ENCODE data around the gene RNF126.

Gene RNF126

GRCh38 chr19:646779-647565 is 16.0 kb downstream of the RNF126 start:
- no peaks in the 10 kb centered on the region for H3F3A ChIP-seq (ENCODE audit: insufficient read depth, low read length)
- H3K36me3 ChIP-seq (ENCODE audit: insufficient read depth, low read length) = peaks cover 74% of the 10 kb centered on the region
- no peaks in the 10 kb centered on the region for H3K4me1 ChIP-seq (ENCODE audit: insufficient read depth, low read length, severe bottlenecking)
- H3K4me2 ChIP-seq (ENCODE audit: low read length) = no peak overlapping the region
- no peak overlapping the region for H3K4me3 ChIP-seq (ENCODE audit: low read depth, low read length, poor library complexity, severe bottlenecking)
- H3K9me2 ChIP-seq (ENCODE audit: low read depth, low read length) = no peaks in the 10 kb centered on the region
- H4K20me1 ChIP-seq (ENCODE audit: insufficient read depth, low read length) = no peaks in the 10 kb centered on the region
- no peaks in the 10 kb centered on the region for H3K9me3 ChIP-seq (ENCODE audit: low read length)
- H3K27ac ChIP-seq (ENCODE audit: low read depth, low read length, poor library complexity, severe bottlenecking) = no peak overlapping the region
- no peak overlapping the region for H3K9ac ChIP-seq (ENCODE audit: low read length)
- no peak overlapping the region for H2AFZ ChIP-seq (ENCODE audit: low read length)
- TF ChIP-seq EZH2 (IDR thresholded peaks at IDR 0.05; ENCODE audit: borderline replicate concordance, low read length) = no peak
- no peak for TF ChIP-seq CTCF (IDR thresholded peaks at IDR 0.05; ENCODE audit: low read length)
- no peaks in the 10 kb centered on the region; the same call in 1 of the 2 replicates for H3K27me3 ChIP-seq (ENCODE audit: insufficient read depth, low read length)
- H3K79me2 ChIP-seq (ENCODE audit: insufficient read depth, low read length) = no peaks in the 10 kb centered on the region

GRCh38 chr19:645912-646778 is 16.9 kb downstream of the RNF126 start:
- H3K36me3 ChIP-seq (ENCODE audit: insufficient read depth, low read length) = peaks cover 66% of the 10 kb centered on the region
- H2AFZ ChIP-seq (ENCODE audit: low read length) = no peak overlapping the region
- H3F3A ChIP-seq (ENCODE audit: insufficient read depth, low read length) = no peaks in the 10 kb centered on the region; the same call in 1 of the 2 replicates
- no peak overlapping the region for H3K9ac ChIP-seq (ENCODE audit: low read length)
- TF ChIP-seq CTCF (IDR thresholded peaks at IDR 0.05; ENCODE audit: low read length) (no peak), EZH2 (IDR thresholded peaks at IDR 0.05; ENCODE audit: borderline replicate concordance, low read length) (no peak)
- peaks cover 4% of the 10 kb centered on the region for H3K4me1 ChIP-seq (ENCODE audit: insufficient read depth, low read length, severe bottlenecking)
- no peaks in the 10 kb centered on the region for H3K79me2 ChIP-seq (ENCODE audit: insufficient read depth, low read length)
- H3K27ac ChIP-seq (ENCODE audit: low read depth, low read length, poor library complexity, severe bottlenecking) = no peak overlapping the region
- H3K9me3 ChIP-seq (ENCODE audit: low read length) = no peaks in the 10 kb centered on the region
- H3K4me3 ChIP-seq (ENCODE audit: low read depth, low read length, poor library complexity, severe bottlenecking) = no peak overlapping the region
- no peaks in the 10 kb centered on the region for H4K20me1 ChIP-seq (ENCODE audit: insufficient read depth, low read length)
- H3K27me3 ChIP-seq (ENCODE audit: insufficient read depth, low read length) = no peaks in the 10 kb centered on the region; the same call in 1 of the 2 replicates
- no peak overlapping the region for H3K4me2 ChIP-seq (ENCODE audit: low read length)
- no peaks in the 10 kb centered on the region for H3K9me2 ChIP-seq (ENCODE audit: low read depth, low read length)

GRCh38 chr19:644789-645188 is 18.2 kb downstream of the RNF126 start:
- Histone ChIP-seq H3K27me3 (ENCODE audit: insufficient read depth, low read length) (peaks cover 4% of the 10 kb centered on the region; the same call in 1 of the 2 replicates), H2AFZ (ENCODE audit: low read length) (no peak overlapping the region), H3F3A (ENCODE audit: insufficient read depth, low read length) (no peaks in the 10 kb centered on the region; the same call in 1 of the 2 replicates), H3K27ac (ENCODE audit: low read depth, low read length, poor library complexity, severe bottlenecking) (no peak overlapping the region), H4K20me1 (ENCODE audit: insufficient read depth, low read length) (no peaks in the 10 kb centered on the region), H3K9ac (ENCODE audit: low read length) (no peak overlapping the region), H3K4me2 (ENCODE audit: low read length) (no peak overlapping the region), H3K4me3 (ENCODE audit: low read depth, low read length, poor library complexity, severe bottlenecking) (no peak overlapping the region), H3K36me3 (ENCODE audit: insufficient read depth, low read length) (peaks cover 62% of the 10 kb centered on the region), H3K79me2 (ENCODE audit: insufficient read depth, low read length) (no peaks in the 10 kb centered on the region), H3K4me1 (ENCODE audit: insufficient read depth, low read length, severe bottlenecking) (peaks cover 11% of the 10 kb centered on the region), H3K9me2 (ENCODE audit: low read depth, low read length) (no peaks in the 10 kb centered on the region), H3K9me3 (ENCODE audit: low read length) (no peaks in the 10 kb centered on the region)
- no peak for TF ChIP-seq CTCF (IDR thresholded peaks at IDR 0.05; ENCODE audit: low read length)
